GM10266 (cell line): Measurements from ENCODE around the gene ATXN7.

ENCODE experiments used
- DNase-seq: peaks from one replicate; pipeline ENCODE4 v3.0.0; 2012; ENCODE audit errors: extremely low spot score
- TF ChIP-seq, protein P1 (sequence below): IDR thresholded peaks from 2 replicates; pipeline ENCODE4 v1.5.1; 2012; ENCODE audit warnings: mild to moderate bottlenecking, low read depth; ENCODE audit not compliant: control insufficient read depth, insufficient read depth; ENCODE audit errors: missing control alignments

ATXN7 gene

DNA sequence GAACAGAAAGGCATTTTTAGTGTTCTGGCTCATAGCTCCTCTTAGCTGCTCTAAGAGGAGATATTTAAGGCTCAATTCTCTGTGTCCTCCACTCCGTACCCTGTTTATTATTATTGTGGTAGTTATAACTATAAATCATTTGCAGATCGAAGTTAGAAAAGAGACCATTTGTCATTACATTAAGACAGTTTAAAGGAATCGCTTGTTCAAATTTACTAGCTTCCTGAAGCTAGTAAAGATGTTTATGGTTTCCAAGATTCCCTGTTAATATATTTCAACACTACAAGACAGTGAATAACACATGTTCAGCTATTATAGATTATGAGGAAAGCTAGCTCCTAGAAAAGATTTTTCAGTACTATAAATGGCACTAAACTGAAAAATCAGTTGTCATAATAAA, 12.6 kb downstream of the ATXN7 start:
- no peak for DNase-seq
- TF ChIP-seq, protein P1, sequence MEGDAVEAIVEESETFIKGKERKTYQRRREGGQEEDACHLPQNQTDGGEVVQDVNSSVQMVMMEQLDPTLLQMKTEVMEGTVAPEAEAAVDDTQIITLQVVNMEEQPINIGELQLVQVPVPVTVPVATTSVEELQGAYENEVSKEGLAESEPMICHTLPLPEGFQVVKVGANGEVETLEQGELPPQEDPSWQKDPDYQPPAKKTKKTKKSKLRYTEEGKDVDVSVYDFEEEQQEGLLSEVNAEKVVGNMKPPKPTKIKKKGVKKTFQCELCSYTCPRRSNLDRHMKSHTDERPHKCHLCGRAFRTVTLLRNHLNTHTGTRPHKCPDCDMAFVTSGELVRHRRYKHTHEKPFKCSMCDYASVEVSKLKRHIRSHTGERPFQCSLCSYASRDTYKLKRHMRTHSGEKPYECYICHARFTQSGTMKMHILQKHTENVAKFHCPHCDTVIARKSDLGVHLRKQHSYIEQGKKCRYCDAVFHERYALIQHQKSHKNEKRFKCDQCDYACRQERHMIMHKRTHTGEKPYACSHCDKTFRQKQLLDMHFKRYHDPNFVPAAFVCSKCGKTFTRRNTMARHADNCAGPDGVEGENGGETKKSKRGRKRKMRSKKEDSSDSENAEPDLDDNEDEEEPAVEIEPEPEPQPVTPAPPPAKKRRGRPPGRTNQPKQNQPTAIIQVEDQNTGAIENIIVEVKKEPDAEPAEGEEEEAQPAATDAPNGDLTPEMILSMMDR: no peak

DNA sequence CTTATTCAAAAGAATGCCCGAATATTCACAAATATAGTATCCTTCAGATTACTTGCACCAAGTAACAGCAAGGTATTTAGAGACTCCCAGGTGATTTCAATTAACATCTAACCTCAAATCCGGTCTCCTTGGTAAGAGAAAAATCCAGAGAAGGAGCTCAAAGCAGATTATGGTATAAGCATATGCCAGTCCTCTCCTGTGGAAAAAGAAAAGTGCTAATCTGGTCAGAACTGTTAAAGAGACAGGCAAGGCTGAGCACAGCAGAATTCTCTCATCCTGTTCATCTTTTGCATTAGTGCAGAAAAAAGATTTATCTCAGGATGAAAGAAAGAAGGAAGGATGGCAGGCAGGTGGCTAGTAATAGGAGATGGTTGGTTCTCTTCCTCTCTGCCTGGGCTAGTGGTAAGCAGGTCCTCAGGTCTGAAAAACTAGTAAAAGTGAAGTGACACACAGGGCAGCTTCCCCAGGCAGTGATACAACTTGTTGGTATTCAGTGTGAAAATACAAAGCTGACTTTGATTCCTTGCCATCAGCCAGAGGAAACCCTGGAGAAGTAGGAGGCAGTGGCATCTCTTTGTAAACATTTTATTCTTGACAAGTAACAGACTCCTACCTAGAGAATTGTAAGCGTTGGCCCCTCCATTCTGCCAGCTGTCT, 14.2 kb downstream of the ATXN7 start:
- TF ChIP-seq, protein P1: no peak
- no peak for DNase-seq

DNA sequence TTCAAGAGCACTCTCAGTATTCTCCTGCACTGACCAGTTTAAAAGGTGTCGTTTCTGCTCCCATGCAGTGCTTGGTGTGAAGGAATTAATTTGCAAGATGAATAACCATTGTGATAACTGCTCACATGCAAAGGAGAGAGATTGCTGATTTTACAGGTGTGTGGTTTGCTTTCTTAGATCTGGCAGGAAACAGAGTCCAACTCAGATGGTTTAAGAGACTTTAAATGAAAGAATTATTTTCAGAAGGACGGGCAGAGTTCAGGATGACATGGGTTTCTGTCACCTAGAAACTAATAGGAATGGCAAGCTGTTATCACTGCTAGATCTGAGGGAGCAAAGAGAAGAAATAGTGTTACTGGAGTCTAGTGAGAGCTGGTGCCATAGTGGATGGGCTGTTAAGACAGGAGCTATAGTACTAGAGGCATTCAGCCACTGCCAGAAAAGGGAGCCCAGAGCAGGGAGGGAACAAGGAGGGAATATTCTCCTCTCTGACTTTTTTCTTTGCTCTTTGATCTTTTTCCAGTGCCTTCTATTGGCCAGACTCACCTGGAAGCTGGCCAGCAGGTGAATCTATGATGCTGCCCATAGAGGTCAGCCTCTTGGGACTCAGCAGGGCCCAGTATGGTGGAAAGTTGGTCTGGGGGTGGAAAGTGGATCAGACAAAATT, 14.9 kb downstream of the ATXN7 start:
- TF ChIP-seq, protein P1: no peak
- no peak for DNase-seq

DNA sequence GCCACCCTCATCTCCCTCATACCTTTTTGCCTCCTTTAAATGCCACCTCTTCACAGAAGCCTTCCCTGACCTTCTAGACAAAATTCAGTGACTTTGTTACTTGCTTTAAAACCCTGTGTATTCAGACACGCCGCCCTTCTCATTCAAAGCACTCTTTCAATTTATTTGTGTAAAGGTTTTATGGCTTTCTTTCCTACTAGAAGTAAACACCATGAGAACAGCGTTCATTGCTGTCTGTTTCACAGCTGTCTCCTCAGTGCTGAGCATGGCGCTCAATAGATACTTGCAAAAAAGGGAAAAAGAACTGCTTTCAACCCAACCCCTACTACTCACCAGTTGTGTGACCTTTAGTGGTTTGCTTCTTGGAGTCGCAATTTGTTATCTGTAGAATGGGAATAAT, 17.0 kb downstream of the ATXN7 start:
- TF ChIP-seq, protein P1: no peak
- no peak for DNase-seq

DNA sequence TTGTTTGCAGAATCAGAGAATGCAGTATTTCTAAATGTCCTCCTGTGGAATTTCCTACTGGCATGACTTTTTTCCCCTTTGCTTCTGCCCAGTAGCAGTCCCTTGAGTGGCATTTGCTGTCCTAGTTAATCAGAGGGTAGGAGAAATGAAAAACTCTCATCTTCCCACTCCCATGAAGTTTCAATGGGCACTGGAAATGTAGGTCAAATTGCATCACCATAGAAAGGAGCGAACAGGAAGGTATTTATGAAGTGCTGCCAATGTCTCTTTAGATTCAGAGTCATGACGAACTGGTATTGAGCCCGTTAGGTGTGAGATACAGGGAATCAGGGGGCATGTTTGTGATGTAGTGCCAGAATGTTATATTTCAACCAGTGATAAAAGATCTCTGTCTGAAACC, 23.2 kb downstream of the ATXN7 start:
- TF ChIP-seq, protein P1: no peak
- DNase-seq: no peak

DNA sequence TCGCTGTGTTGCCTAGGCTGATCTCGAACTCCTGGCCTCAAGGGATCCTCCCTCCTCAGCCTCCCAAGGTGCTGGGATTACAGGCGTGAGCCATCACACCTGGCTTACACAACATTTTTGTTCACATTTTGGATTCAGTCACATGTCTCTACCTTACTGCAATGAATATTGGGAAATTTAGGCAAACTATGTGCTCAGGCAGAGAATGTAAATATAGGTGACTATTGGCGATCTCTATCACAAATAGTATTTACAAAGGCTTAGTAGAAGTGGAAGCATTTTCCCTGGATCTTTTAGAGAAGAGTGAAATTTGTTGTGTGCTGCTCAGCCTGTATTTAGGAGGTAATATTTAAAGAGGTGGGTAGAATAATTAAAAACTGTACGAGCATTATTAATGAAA, 27.9 kb downstream of the ATXN7 start:
- no peak for DNase-seq
- TF ChIP-seq, protein P1: no peak

DNA sequence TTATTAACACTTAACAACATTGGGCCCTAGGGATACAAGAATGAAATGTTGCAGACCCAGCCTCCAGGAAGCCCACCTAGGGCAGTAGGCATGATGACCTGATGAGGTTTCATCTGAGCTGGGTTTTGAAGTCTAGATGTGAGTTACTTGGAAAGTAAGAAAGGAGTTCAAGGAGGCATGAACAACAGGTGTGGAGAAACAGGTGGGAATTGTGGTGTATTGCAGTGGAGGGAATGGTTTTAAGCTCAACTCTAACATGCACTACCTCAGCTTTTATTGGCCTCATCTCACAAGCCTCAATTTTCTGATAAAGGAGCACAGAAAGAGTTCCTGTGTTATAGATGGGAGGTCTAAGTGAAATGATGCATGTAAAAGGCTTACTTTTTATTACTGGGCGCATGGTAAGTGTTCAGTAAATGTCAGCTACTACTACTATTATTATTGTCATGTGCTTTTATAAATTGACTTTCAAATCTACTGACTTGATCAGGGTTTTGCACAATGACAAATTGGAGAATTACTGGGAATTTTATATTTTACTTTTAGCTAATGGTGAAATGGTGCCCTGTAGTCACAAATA, 29.2 kb downstream of the ATXN7 start:
- TF ChIP-seq, protein P1: no peak
- no peak for DNase-seq
